MM.1S (cell line): Measurements from ENCODE around the gene PKD1L1.

Source experiments
- EZH2 ChIP-seq: fragments of 300-600 bp; sonication (generic); optimal IDR thresholded peaks from 2 replicates; pipeline ENCODE3; 2017; ENCODE audit warnings: low read depth, mild to moderate bottlenecking, antibody characterized with exemption, low read length, mixed read lengths
- TF ChIP-seq, protein P1 (sequence below): fragments of 300-600 bp; sonication (generic); IDR thresholded peaks from 2 replicates; pipeline ENCODE4 v1.5.1; 2016; ENCODE audit warnings: antibody characterized with exemption, low read length, mixed read lengths

DNA sequence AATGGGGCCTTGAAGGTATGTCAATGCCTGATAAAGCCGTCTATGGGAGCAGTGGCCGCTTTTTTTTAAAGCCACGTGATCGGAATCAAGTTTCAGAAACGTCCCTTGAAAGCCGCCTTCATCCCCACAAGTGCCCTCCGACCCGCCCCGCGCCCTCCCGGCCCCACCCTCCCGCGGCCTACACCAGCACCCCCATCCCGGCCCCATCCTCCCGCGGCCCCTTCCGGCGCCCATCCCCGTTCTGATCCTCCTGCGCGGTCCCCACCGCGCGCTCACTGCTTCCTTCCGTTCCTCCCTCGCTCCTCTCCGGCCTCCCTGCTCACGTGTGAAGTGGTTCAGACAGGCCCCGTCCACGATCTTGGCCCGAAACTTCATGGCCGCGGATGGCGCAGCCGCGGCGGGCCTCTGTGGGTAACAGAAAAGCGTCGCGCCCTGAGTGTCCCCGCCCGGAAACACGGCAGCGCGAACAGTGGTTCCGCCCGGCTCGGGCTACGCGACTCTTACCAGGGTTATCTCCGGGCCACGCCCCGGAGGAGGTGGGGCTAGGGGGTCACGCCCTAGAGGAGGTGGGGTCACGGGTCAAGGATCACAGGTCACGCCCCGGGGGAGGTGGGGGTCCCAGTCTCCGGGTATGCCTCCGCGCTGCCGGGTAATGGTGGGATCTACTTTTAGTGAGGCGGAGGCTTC lies 31.0 kb upstream of the PKD1L1 start, which contains the start of gene HUS1:
- no peak for TF ChIP-seq EZH2
- TF ChIP-seq, protein P1, sequence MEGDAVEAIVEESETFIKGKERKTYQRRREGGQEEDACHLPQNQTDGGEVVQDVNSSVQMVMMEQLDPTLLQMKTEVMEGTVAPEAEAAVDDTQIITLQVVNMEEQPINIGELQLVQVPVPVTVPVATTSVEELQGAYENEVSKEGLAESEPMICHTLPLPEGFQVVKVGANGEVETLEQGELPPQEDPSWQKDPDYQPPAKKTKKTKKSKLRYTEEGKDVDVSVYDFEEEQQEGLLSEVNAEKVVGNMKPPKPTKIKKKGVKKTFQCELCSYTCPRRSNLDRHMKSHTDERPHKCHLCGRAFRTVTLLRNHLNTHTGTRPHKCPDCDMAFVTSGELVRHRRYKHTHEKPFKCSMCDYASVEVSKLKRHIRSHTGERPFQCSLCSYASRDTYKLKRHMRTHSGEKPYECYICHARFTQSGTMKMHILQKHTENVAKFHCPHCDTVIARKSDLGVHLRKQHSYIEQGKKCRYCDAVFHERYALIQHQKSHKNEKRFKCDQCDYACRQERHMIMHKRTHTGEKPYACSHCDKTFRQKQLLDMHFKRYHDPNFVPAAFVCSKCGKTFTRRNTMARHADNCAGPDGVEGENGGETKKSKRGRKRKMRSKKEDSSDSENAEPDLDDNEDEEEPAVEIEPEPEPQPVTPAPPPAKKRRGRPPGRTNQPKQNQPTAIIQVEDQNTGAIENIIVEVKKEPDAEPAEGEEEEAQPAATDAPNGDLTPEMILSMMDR = no peak
